Activated CD4-positive, alpha-beta T cell treated with anti-CD3 and anti-CD28 coated beads, Interleukin-2, amount 50 U/mL, for 16 hours (primary cell): ENCODE data around the gene LRRK2.
"Not testable (repeated sequence)": the region's sequence is repeated elsewhere in the genome, so short reads cannot be mapped to it uniquely, and the experiment has no call there.

Source experiments
- DNase-seq: peaks from one replicate; pipeline ENCODE4 v3.0.0-alpha.2; 2020

Gene LRRK2

DNA sequence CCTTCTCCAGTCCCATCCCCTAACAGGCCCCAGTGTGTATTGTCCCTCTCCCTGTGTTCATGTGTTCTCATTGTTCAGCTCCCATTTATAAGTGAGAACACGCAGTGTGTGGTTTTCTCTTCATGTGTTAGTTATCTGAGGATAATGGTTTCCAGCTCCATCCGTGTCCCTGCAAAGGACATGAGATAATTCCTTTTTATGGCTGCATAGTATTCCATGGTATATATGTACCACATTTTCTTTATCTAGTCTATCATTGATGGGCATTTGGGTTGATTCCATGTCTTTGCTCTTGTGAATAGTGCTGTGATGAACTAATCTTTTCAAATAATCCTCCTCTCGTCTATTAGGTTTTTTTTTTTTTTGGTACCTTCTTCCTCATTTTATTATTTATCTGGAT is 25.9 kb downstream of the LRRK2 start:
- DNase-seq: not testable (repeated sequence)

- no peak for DNase-seq
These were observed 29.1 kb downstream of the LRRK2 start for GRCh38 chr12:40253936-40254335.

- no peak for DNase-seq
These were observed 29.8 kb downstream of the LRRK2 start for GRCh38 chr12:40254455-40255085.

- no peak for DNase-seq
These were observed 33.6 kb downstream of the LRRK2 start for GRCh38 chr12:40258371-40258770.

DNA sequence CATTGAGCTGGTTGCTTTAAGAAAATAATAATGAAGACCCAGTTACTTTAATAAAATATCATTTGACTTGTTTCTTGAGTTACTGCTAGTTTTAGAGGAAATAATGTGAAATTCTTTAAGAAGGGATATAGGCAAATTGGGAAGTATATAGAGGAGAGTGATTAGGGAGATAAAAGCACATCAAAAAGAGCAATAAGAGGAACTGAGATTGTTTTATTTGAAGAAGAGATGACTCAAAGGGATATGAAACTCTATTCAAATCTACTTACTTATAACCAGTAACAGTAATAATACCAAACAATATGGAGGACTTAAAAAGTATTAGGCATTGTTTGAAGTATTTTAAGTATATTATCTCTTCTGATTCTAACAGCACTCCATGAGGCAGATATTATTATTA is 37.1 kb downstream of the LRRK2 start:
- DNase-seq: no peak

GRCh38 chr12:40262657-40263056 is 37.9 kb downstream of the LRRK2 start:
- DNase-seq: no peak

DNA sequence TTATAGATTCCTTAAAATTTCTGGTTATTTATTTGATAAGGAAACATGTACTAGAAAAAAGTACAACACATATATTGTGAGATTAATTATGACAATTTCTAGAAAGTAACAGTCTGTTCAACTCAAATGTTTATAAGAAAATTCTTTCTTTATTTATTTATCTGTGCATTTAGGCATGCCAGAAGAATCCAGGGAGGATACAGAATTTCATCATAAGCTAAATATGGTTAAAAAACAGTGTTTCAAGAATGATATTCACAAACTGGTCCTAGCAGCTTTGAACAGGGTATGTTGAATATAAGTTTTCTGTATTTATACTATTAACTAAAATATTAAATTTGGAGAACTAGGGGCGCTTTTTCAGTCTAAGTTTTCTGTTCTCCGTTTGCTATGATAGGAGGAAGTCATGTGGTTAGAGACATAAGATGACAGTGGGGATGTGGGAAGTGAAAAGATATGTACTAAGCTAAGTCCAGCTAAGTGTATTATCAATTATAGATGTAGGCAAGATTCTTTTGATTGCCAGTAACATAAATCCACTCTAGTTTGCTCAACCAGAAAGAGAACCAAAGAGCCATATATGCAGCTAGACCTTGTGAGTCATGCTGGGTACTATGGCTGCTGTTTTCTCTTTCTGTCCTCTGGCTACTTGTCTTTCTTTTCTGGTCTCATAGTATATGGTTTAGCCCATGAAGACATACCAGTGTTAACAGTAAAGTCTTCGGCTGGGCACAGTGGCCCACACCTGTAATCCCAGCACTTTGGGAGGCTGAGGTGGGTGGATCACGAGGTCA is 39.0 kb downstream of the LRRK2 start:
- no peak for DNase-seq

DNA sequence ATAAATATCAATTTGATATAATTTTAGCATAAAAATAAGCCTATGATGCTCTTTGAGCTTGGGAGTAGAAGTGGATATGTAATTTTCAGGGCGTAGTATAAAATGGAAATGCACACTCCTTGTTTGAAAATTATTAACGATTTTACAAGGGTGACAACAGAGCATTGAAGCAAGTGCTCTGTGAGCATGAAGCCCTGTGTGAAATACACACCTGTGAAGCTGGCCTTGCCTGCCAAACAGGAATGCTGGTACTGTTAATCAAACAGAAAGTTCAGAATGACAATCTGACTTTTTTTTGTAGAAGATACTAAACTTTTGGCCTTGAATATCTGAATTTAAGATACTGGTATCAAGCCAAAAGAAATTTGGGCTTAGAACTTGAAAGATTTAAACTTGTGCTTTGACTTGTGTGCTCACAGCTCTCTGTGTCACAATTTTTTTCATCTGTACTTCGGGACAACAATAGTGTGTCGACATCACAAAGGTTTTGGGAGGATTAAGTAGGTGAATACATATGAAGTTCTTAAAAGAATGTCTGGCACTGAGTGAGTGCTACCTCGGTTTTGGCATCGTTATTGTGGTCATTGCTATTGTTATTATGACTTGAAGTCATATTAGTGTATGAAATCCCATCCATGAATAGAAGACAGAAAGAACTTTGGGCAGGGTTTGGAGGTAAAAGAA is 47.3 kb downstream of the LRRK2 start:
- no peak for DNase-seq

DNA sequence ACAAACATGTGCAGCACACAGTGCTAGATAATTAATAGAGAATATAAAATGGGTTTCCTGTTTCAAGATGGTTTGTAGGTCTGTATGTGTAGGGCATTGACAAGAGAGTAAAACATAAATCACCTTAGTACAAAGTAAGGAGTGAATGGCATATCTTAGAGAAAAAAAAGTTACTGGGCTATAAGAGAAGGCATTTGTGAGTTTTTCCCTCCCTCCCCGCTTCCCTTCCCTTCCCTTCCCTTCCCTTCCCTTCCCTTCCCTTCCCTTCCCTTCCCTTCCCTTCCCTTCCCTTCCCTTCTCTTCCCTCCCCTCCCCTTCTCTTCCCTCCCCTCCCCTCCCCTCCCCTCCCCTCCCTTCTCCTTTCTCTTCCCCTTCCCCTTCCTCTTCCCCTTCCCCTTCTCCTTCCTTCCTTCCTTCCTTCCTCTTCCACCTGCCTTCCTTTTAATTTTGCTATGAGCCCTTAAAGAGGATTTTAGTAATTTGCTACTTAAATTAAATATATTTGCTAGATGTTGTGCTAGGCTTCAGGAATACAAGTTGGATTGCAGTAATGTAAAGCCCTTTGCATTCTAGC is 57.1 kb downstream of the LRRK2 start:
- DNase-seq: no peak

GRCh38 chr12:40286583-40286982 is 61.8 kb downstream of the LRRK2 start:
- no peak for DNase-seq

DNA sequence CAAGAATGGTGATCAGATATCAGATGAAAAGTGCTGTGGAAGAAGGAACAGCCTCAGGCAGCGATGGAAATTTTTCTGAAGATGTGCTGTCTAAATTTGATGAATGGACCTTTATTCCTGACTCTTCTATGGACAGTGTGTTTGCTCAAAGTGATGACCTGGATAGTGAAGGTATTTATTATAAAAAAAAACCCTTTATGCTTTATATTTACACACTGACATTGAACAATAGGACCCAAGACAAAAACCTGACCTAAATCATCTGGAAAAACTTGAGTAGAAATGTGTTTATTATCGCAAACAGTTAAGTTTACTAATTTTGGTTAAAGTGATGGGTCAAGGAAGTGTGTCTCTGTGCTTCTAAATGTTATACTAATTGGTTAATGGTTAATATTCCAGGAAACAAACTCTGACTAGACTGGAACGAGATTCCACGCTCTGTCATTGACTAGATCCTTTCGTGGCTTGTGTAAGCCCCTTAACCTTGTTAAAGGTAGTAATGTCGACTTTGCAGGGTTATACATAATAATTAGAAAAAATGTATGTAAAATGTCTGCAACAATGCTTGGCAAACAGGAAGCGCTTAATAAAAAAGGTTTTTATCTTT is 62.7 kb downstream of the LRRK2 start:
- no peak for DNase-seq

DNA sequence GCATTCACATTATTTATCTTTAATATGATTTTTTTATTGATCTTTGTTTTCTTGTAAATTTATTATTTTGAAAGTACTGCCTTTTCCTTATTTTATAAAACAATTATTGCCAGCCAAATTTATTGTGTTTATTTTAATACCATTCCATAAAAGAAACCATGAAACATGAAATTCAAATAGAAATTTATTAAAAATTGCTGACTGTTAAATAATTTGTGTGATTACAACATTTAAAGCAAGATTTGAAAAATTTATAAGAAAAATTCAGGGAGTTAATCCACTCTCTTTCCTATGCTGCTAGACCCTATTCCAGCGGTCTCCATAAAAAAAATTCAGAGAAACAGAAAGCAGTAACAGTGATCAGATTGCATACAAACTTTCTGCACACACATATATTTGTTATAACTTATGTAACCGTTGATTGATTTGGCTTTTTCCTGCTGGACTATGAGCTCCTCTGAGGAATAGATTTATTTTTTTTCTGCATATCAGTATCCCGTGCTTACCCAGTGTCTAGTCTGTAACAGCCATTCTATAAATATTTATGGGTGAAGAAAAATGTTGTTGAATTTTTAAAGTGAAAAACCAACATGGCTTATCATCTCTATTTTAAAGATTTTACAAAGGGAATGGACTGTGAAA is 68.1 kb downstream of the LRRK2 start:
- no peak for DNase-seq

- DNase-seq: no peak
These were observed 73.5 kb downstream of the LRRK2 start for GRCh38 chr12:40298341-40298740.

GRCh38 chr12:40300490-40300889 is 75.7 kb downstream of the LRRK2 start:
- no peak for DNase-seq

- no peak for DNase-seq
These were observed 84.2 kb downstream of the LRRK2 start for GRCh38 chr12:40309001-40309400.

DNA sequence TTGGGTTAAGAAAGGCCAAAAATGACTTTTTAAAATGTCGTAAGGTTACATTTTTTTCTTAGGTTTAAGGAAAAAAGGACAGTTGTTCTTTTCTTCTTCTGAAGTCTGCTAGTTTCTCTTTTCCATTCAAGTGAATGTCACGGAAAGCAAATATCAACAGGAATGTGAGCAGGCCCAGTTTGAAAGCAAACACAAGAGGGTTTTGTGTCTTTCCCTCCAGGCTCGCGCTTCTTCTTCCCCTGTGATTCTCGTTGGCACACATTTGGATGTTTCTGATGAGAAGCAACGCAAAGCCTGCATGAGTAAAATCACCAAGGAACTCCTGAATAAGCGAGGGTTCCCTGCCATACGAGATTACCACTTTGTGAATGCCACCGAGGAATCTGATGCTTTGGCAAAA is 85.4 kb downstream of the LRRK2 start:
- DNase-seq: no peak

DNA sequence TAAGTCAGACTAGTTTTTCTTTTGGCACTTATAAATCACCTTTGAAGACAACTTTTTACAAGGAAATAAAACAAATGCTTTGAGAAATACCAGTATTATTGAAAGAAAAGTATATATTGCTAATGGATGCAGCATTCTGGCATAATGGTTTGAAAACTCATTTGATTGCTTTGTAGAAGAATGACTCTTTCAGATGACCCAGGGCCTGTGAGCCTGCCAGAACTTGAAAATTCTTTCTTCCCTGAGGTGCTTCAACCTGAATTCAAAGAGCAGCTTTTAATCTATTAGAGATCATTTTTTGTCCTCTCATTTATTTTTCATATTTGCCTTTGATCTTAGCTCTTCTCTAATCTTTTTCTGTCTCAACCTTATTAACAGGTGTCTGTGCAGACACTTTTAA is 87.4 kb downstream of the LRRK2 start:
- DNase-seq: no peak

- DNase-seq: no peak
These were observed 88.3 kb downstream of the LRRK2 start for GRCh38 chr12:40312982-40313576.

DNA sequence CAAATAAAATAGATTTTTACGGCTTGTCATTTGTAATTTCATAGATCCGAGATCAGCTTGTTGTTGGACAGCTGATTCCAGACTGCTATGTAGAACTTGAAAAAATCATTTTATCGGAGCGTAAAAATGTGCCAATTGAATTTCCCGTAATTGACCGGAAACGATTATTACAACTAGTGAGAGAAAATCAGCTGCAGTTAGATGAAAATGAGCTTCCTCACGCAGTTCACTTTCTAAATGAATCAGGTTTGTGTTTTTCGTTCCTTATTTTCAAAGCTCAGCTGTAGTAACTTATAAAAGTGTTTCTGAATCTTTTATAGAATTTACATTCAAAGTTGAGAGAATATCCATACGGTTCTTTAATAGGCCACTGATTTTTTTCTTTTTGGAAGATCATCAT is 89.1 kb downstream of the LRRK2 start:
- DNase-seq: no peak

DNA sequence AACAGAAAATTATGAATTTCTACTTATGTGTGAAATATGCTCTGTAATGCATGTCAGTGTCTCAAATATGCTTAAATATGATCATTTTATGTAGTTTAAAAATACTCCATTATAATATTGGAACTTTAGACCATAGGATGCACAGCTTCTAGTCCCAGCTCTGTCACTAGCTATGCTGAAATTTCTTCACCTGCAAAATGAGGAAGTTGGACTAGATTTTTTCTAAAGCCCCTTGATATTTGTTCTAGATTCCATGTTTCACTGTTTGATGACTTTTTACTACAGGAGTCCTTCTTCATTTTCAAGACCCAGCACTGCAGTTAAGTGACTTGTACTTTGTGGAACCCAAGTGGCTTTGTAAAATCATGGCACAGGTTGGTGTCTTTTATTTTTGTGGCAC is 90.1 kb downstream of the LRRK2 start:
- no peak for DNase-seq

DNA sequence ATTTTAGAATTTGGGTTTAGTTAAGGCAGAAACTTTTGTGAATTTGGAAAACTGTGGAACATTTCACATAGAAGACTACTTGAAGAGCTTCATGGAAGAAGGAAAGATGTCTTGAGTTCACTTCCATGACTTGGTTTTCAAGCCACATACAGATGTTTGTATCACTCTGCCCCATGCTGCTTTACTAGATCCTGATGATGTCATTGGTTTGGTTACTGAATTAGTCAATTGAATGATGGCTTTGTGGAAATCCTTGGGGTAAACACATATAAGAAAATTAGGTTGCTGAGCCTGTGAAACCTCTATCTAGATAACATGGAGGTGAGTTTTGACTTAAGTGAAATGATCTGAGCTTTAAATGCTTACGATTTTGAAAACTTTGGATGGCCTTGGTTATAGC is 90.6 kb downstream of the LRRK2 start:
- no peak for DNase-seq

DNA sequence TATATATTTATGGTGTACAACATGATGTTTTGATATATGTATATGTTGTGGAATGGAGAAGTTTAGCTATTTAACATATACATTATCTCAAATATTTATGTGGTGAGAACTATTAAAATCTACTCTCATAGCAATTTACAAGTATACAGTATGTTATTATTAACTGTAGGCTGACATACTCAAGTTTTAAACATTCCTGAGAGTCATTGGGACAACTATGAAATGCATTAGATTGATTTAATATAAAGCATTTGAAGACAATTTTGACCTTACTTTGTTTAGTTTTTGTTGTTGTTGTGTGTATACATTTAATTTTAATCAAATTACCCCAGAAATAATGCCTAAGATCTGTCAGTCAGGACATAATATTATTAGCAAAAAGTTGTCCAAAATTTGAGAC is 99.5 kb downstream of the LRRK2 start:
- no peak for DNase-seq
